Limb (tissue), 2 donors: ENCODE data around the gene TMEM271.

ENCODE experiments used
- DNase-seq, 2 donors: peaks; one replicate each; pipeline ENCODE4 v3.0.0-alpha.2; 2016; ENCODE audit errors: extremely low spot score in 2 of 2

The TMEM271 gene, protein sequence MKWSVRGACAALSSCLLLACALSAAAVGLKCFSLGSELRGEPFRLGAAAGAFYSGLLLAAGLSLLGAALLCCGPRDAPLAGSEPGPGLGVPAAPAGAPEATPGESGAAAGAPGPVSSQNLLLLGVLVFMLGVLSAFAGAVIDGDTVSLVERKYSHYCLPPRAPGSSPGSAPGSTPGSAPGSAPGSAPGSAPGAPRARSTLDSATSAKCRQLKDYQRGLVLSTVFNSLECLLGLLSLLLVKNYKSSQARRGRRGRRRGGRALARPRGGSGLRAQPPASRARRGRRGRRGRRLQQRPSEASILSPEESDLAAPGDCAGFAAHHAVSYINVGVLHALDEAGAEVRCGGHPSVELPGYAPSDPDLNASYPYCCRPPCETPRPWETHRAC

GRCh38 chr4:576245-576821 lies at the start of gene TMEM271:
Gene TMEM271 (minus strand): TSS chr4:576295. CDS start chr4:576062, 233 bp downstream.
- DNase-seq: peak in 1 of 2 donors; percentile 50

- no peak for DNase-seq
These were observed 49.6 kb upstream of the TMEM271 start for GRCh38 chr4:625631-626161.

DNA sequence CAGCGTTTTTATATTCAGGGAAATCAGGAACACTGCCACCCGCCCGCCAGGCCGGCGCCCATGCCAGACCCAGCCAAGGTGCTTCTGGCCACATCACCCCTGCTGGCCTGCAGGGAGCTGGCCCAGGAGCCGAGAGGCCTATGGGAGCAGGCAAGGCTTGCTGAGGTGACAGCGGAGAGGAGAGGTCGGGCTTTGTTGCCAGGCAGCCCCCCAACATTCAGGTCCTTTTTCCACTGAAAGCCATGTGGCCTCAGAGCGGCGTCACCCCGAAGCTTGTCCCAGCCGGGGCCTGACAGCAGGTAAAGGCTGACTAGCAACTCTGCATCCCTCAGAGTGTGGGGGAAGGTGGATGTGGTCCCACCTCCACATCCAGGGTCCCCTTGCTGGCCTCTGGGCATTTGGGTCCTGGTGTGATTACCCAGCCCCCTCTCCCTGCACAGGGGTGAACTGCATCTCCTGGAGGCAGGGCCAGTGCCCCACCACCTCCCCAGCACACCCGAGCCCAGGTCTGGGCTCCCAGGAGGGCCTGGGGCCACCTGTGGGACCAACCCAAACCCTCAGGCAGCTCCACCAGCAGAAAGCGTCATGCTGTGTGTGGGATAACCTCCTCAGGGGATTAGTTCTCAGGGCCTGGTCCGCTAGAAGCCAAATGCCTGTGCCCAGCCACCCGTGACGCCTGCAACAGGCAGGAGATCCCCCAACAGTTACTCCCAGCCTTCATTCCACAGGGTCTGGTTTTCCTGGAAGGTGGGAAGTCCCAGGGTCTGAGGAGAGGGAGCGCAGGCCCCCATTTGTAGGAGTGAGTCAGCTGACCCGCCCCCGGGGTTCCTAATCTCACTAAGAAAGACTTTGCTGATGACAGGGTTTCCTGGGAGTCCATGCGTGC lies 48.9 kb upstream of the TMEM271 start, which contains the start of gene PDE6B:
TSS of gene PDE6B (plus strand) at position 869 of the 886 bp plus-strand sequence. CDS start 54 bp downstream, outside the sequence.
- peak in 1 of 2 donors; percentile 17 for DNase-seq

GRCh38 chr4:623914-624566 lies 47.9 kb upstream of the TMEM271 start:
- DNase-seq: peak in 1 of 2 donors; percentile 14

GRCh38 chr4:622996-623913 lies 47.2 kb upstream of the TMEM271 start:
- DNase-seq: no peak

GRCh38 chr4:622071-622995 lies 46.2 kb upstream of the TMEM271 start:
- no peak for DNase-seq

GRCh38 chr4:621296-622070 lies 45.4 kb upstream of the TMEM271 start:
- no peak for DNase-seq

DNA sequence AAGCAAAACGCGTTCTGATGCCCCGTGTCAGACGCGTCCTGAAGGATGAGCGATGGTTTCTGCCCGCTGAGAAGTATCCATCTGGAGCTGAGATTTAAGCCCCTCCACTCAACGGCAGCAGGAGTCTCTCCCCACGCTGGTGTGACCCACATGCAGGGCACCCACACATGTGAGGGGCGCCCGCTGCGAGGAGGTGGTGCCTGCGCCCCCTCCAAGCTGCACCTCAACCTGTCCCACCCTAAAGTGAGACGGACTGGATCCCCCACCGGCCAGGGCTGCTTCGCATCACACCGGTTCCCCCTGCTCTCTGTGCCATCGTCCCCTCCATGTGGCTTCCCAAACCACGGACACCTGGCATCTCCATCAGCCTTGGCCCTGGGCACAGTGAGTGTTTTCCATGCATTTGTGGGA lies 44.8 kb upstream of the TMEM271 start:
- no peak for DNase-seq

GRCh38 chr4:620201-620600 lies 44.1 kb upstream of the TMEM271 start:
- no peak for DNase-seq

- DNase-seq: no peak
These were observed 41.8 kb upstream of the TMEM271 start for GRCh38 chr4:617644-618641.

GRCh38 chr4:616911-617643 lies 41.0 kb upstream of the TMEM271 start:
- no peak for DNase-seq

- DNase-seq: no peak
These were observed 40.0 kb upstream of the TMEM271 start for GRCh38 chr4:616091-616490.

- DNase-seq: no peak
These were observed 37.0 kb upstream of the TMEM271 start for GRCh38 chr4:613126-613525.

DNA sequence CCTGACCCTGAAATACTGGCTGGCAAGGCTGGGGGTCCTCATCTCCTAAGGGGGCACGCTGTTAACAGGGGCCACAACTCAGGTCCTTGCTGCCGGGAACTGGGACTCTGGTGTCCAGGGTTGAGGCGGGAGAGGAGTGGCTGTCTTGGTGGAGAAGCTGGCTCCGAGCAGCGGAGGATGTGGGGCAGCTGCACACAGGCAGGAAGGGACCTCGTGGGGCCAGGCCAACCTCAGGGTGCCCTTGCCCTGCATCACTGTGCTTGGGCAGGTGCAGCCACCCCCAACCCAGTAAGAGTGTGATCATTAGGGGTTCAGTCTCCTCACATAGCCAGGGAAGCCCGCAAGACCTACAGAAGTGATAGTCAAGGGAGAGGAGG lies 36.6 kb upstream of the TMEM271 start:
- no peak for DNase-seq

DNA sequence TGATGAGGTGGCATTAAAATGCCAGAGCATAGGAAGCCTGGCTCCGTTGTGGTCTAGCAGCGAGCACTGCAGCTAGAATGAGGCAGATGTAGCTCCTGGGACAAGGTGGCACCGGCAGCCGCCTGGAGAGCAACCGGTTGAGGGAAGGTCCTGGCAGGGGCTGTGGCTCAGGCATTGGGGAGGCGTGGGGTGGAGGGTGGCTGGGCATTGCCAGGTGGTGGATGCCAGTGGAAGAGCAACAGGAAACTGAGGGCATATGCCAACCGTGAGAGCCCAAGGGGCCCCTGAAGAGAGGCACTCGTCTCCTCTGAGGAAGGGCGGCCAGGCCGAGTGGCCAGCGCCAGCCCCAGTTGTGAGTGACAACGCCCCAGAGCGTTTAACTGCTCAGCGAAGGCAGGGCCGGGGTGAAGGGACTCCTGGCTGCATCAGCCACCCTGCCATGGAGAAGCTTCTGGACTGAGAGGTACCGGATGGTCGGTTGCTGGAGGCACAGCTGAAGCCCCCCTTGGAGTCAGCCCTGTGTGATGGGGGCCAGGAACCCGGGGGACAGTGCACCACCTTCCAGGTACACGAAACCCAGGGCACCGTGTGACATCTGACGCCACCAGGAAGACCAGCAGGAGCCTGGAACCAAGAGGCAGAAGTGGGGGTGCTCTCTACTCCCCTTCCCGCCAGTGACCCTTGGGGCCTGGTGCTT lies 36.1 kb upstream of the TMEM271 start:
- DNase-seq: no peak
